ENCODE results near the gene HSD17B1. TPM values are rescaled to one million over a fixed set of nuclear protein-coding genes. Genes with fewer than 3 reads are reported as not detected.

HSD17B1 gene
- total and polyA plus RNA-seq, 2 of the 13 experiments (the other 11 are each of a cell fraction or from before 2014, with no cell fraction given), result 0.54 to 0.93 TPM

GRCh38 chr17:42522263-42522790 is 30.4 kb upstream of the HSD17B1 start (continued):
- TF ChIP-seq ZBTB1 (CRISPR knock-in tag; IDR thresholded peaks at IDR 0.05; ENCODE audit: borderline replicate concordance) (no peak), ZNF550 (CRISPR knock-in tag; IDR thresholded peaks at IDR 0.05; ENCODE audit: borderline replicate concordance) (no peak), ARHGAP35 (CRISPR knock-in tag; IDR thresholded peaks at IDR 0.05; ENCODE audit: borderline replicate concordance) (no peak), ATM (IDR thresholded peaks at IDR 0.05; ENCODE audit: borderline replicate concordance) (no peak), ZNF367 (CRISPR knock-in tag; IDR thresholded peaks at IDR 0.05; ENCODE audit: borderline replicate concordance) (no peak), ZNF569 (CRISPR knock-in tag; IDR thresholded peaks at IDR 0.05; ENCODE audit: borderline replicate concordance) (no peak), BORCS8-MEF2B (CRISPR knock-in tag; IDR thresholded peaks at IDR 0.05) (no peak), SP140L (CRISPR knock-in tag; IDR thresholded peaks at IDR 0.05; ENCODE audit: borderline replicate concordance) (no peak), NR2F6 (IDR thresholded peaks at IDR 0.05) (peak; percentile 87), NR2F6 (CRISPR knock-in tag; IDR thresholded peaks at IDR 0.05) (peak; percentile 90), HOMEZ (CRISPR knock-in tag; IDR thresholded peaks at IDR 0.05; ENCODE audit: low read depth) (0 out of 2 replicates have a peak, but pooled peaks have one; percentile 25), USF2 (IDR thresholded peaks at IDR 0.05; ENCODE audit: low read depth, low read length) (no peak), USF2 (CRISPR knock-in tag; IDR thresholded peaks at IDR 0.05; ENCODE audit: borderline replicate concordance) (no peak), NFKB2 (CRISPR knock-in tag; IDR thresholded peaks at IDR 0.05; ENCODE audit: borderline replicate concordance) (peak; percentile 28; the same call in 1 of the 2 replicates), IKZF5 (CRISPR knock-in tag; IDR thresholded peaks at IDR 0.05) (peak; percentile 33; the same call in 1 of the 2 replicates), SP2 (CRISPR knock-in tag; IDR thresholded peaks at IDR 0.05) (no peak), ZNF674 (CRISPR knock-in tag; IDR thresholded peaks at IDR 0.05; ENCODE audit: low read depth) (no peak), TFDP1 (CRISPR knock-in tag; IDR thresholded peaks at IDR 0.05; ENCODE audit: borderline replicate concordance) (no peak), RNF2 (conservative IDR thresholded peaks at IDR 0.05; ENCODE audit: low read depth) (no peak), ZMYM3 (CRISPR knock-in tag; IDR thresholded peaks at IDR 0.05) (peak; percentile 60; the same call in 1 of the 2 replicates), ZNF563 (CRISPR knock-in tag; IDR thresholded peaks at IDR 0.05) (0 out of 2 replicates have a peak, but pooled peaks have one; percentile 59), ZSCAN21 (CRISPR knock-in tag; IDR thresholded peaks at IDR 0.05; ENCODE audit: borderline replicate concordance) (no peak), PPARG (CRISPR knock-in tag; conservative IDR thresholded peaks at IDR 0.05) (peak; percentile 53; the same call in 1 of the 2 replicates), BCL6 (CRISPR knock-in tag; IDR thresholded peaks at IDR 0.05) (peak; percentile 53; the same call in 1 of the 2 replicates), HDAC6 (IDR thresholded peaks at IDR 0.05; ENCODE audit: low read depth, low read length) (no peak), ZNF619 (CRISPR knock-in tag; IDR thresholded peaks at IDR 0.05) (no peak), AGO1 (IDR thresholded peaks at IDR 0.05; ENCODE audit: low read depth, low read length, poor library complexity, severe bottlenecking) (no peak)
